Neural progenitor cell (in vitro differentiated cells): ENCODE results near the gene LY86.

Source experiments
- EZH2 ChIP-seq: fragments of 200-600 bp; sonication (generic); IDR thresholded peaks from 2 replicates; pipeline ENCODE4 v1.6.1; 2017; ENCODE audit warnings: antibody characterized with exemption, mild to moderate bottlenecking, moderate library complexity
- EZH2phosphoT487 ChIP-seq: fragments of 200-600 bp; sonication (generic); IDR thresholded peaks from 2 replicates; pipeline ENCODE4 v1.6.1; 2017; ENCODE audit warnings: antibody characterized with exemption
- TF ChIP-seq, protein P1 (sequence below): fragments of 200-600 bp; sonication (generic); IDR thresholded peaks from 2 replicates; pipeline ENCODE4 v1.5.1; 2017; ENCODE audit warnings: antibody characterized with exemption, mild to moderate bottlenecking

DNA sequence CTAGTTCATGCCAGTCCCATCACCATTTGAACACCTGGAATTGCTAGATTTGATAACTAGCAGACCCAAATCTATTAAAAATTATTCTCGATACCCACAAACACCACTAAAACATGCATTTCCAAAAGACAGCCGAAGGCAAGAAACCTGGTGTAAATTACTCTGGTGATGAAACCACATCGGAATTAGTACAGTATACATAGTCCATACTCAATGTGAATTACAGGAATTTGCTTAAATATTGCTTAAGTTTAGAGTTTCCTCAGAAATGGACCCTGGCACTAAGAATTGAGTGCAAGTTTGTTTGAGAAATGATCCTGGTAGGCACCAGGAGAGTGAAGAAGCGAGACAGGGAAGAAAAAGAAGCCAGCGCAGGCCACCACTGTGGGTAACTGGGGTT is 13.7 kb downstream of the LY86 start:
- TF ChIP-seq EZH2 (no peak), EZH2phosphoT487 (no peak)
- TF ChIP-seq, protein P1, sequence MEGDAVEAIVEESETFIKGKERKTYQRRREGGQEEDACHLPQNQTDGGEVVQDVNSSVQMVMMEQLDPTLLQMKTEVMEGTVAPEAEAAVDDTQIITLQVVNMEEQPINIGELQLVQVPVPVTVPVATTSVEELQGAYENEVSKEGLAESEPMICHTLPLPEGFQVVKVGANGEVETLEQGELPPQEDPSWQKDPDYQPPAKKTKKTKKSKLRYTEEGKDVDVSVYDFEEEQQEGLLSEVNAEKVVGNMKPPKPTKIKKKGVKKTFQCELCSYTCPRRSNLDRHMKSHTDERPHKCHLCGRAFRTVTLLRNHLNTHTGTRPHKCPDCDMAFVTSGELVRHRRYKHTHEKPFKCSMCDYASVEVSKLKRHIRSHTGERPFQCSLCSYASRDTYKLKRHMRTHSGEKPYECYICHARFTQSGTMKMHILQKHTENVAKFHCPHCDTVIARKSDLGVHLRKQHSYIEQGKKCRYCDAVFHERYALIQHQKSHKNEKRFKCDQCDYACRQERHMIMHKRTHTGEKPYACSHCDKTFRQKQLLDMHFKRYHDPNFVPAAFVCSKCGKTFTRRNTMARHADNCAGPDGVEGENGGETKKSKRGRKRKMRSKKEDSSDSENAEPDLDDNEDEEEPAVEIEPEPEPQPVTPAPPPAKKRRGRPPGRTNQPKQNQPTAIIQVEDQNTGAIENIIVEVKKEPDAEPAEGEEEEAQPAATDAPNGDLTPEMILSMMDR: no peak
